GM23338 (cell line): ENCODE measurements around the gene PALLD. TPM values are rescaled to one million over a fixed set of nuclear protein-coding genes. Genes with fewer than 3 reads are reported as not detected.

Experiments
- ATAC-seq: fragments of 200-7000 bp; cut with Tn5 transposase; 3 replicates; pipeline ENCODE4 v1.9.1; 2020
- DNase-seq: peaks from one replicate; pipeline ENCODE4 v3.0.0-alpha.2; 2015; ENCODE audit warnings: low spot score
- H2AFZ ChIP-seq: fragments of 200-600 bp; sonication (generic); 2 replicates; pipeline ENCODE4 v1.8.0; 2016; ENCODE audit warnings: antibody characterized with exemption, mild to moderate bottlenecking, moderate library complexity
- H3F3A ChIP-seq: fragments of 200-600 bp; sonication (generic); replicated peaks from 2 replicates; pipeline ENCODE4 v1.8.0; 2017; ENCODE audit warnings: antibody characterized with exemption, mixed run types, low read depth
- H3K27ac ChIP-seq: fragments of 200-600 bp; sonication (generic); 2 replicates; pipeline ENCODE4 v1.6.1; 2016; ENCODE audit warnings: low read depth
- H3K27me3 ChIP-seq: fragments of 200-600 bp; sonication (generic); 2 replicates; pipeline ENCODE4 v1.8.0; 2016; ENCODE audit warnings: mild to moderate bottlenecking, mixed run types, moderate library complexity; ENCODE audit not compliant: insufficient read depth
- H3K36me3 ChIP-seq: fragments of 200-600 bp; sonication (generic); 2 replicates; pipeline ENCODE4 v1.8.0; 2016; ENCODE audit warnings: mild to moderate bottlenecking; ENCODE audit not compliant: insufficient read depth
- H3K4me1 ChIP-seq: fragments of 200-600 bp; sonication (generic); 2 replicates; pipeline ENCODE4 v1.8.0; 2016; ENCODE audit warnings: mild to moderate bottlenecking, moderate library complexity; ENCODE audit not compliant: insufficient read depth
- H3K4me2 ChIP-seq: fragments of 200-600 bp; sonication (generic); 2 replicates; pipeline ENCODE4 v1.7.1; 2017; ENCODE audit warnings: mixed run types
- H3K4me3 ChIP-seq: fragments of 200-600 bp; sonication (generic); 2 replicates; pipeline ENCODE4 v1.6.1; 2016; ENCODE audit warnings: mixed run types
- H3K79me2 ChIP-seq: fragments of 200-600 bp; sonication (generic); replicated peaks from 2 replicates; pipeline ENCODE4 v1.8.0; 2017; ENCODE audit warnings: mild to moderate bottlenecking; ENCODE audit not compliant: insufficient read depth
- H3K9me2 ChIP-seq: fragments of 200-600 bp; sonication (generic); 2 replicates; pipeline ENCODE4 v1.8.0; 2017; ENCODE audit not compliant: insufficient read depth
- H4K20me1 ChIP-seq: fragments of 200-600 bp; sonication (generic); replicated peaks from 2 replicates; pipeline ENCODE4 v1.8.0; 2017; ENCODE audit warnings: mild to moderate bottlenecking; ENCODE audit not compliant: insufficient read depth
- H3K27ac Mint-ChIP-seq: 2 replicates; pipeline ENCODE4 v1.8.0; 2020; ENCODE audit warnings: inconsistent platforms, mild to moderate bottlenecking, moderate library complexity, mixed read lengths
- H3K27me3 Mint-ChIP-seq: 3 replicates; pipeline ENCODE4 v1.8.0; 2022; ENCODE audit warnings: low read depth, mild to moderate bottlenecking, moderate library complexity, mixed read lengths, inconsistent platforms; ENCODE audit not compliant: insufficient read depth, poor library complexity
- H3K36me3 Mint-ChIP-seq: 3 replicates; pipeline ENCODE4 v1.8.0; 2021; ENCODE audit warnings: low read depth, mild to moderate bottlenecking, inconsistent platforms, moderate library complexity, mixed read lengths
- H3K4me1 Mint-ChIP-seq: 3 replicates; pipeline ENCODE4 v1.8.0; 2020; ENCODE audit warnings: mild to moderate bottlenecking, inconsistent platforms, mixed read lengths
- H3K4me3 Mint-ChIP-seq: 3 replicates; pipeline ENCODE4 v1.8.0; 2021; ENCODE audit warnings: moderate library complexity, mild to moderate bottlenecking, inconsistent platforms, mixed read lengths
- H3K9me3 Mint-ChIP-seq: 3 replicates; pipeline ENCODE4 v1.8.0; 2020; ENCODE audit warnings: moderate library complexity, mild to moderate bottlenecking, inconsistent platforms, mixed read lengths
- CREB1 ChIP-seq: fragments of 250-450 bp; sonication (Bioruptor Pico); IDR thresholded peaks from 2 replicates; pipeline ENCODE4 v1.5.0; 2020; ENCODE audit warnings: low read depth, mild to moderate bottlenecking, moderate library complexity
- CTCF ChIP-seq, 2 experiments: fragments of 200-600 bp in 1 of 2; sonication (generic) in 1 of 2; conservative IDR thresholded peaks; 2 replicates each; pipeline versions ENCODE4 v1.5.1 to v1.6.1; 2016 to 2017; ENCODE audit warnings: antibody characterized with exemption in 2 of 2, low read depth in 2 of 2, mild to moderate bottlenecking in 2 of 2, moderate library complexity in 1 of 2
- EZH2 ChIP-seq: fragments of 200-600 bp; sonication (generic); IDR thresholded peaks from one replicate; pipeline ENCODE4 v1.8.0; 2017; ENCODE audit warnings: antibody characterized with exemption, mild to moderate bottlenecking, low read depth; ENCODE audit not compliant: unreplicated experiment
- EZH2phosphoT487 ChIP-seq: fragments of 200-600 bp; sonication (generic); IDR thresholded peaks from one replicate; pipeline ENCODE4 v1.8.1; 2018; ENCODE audit warnings: antibody characterized with exemption; ENCODE audit not compliant: unreplicated experiment
- JUNB ChIP-seq: IDR thresholded peaks from one replicate; pipeline ENCODE4 v1.6.1; 2016; ENCODE audit warnings: antibody characterized with exemption; ENCODE audit not compliant: unreplicated experiment
- NANOG ChIP-seq: IDR thresholded peaks from 2 replicates; pipeline ENCODE4 v1.6.1; 2016; ENCODE audit warnings: antibody characterized with exemption, borderline replicate concordance
- POLR2AphosphoS5 ChIP-seq: IDR thresholded peaks from 2 replicates; pipeline ENCODE4 v1.6.1; 2016; ENCODE audit warnings: antibody characterized with exemption, low read depth
- REST ChIP-seq: IDR thresholded peaks from one replicate; pipeline ENCODE4 v1.6.1; 2018; ENCODE audit warnings: antibody characterized with exemption; ENCODE audit not compliant: unreplicated experiment
- STAT1 ChIP-seq: IDR thresholded peaks from one replicate; pipeline ENCODE4 v1.6.1; 2016; ENCODE audit warnings: antibody characterized with exemption; ENCODE audit not compliant: unreplicated experiment
- ZNF114 ChIP-seq: fragments of 250-450 bp; sonication (Bioruptor Pico); IDR thresholded peaks from 2 replicates; pipeline ENCODE4 v1.5.0; 2020; ENCODE audit warnings: mild to moderate bottlenecking, moderate library complexity
- ZNF331 ChIP-seq: fragments of 250-450 bp; sonication (Bioruptor Pico); IDR thresholded peaks from 2 replicates; pipeline ENCODE4 v1.5.0; 2020; ENCODE audit warnings: low read depth, mild to moderate bottlenecking, moderate library complexity
- ZNF462 ChIP-seq: fragments of 250-450 bp; sonication (Bioruptor Pico); IDR thresholded peaks from 2 replicates; pipeline ENCODE4 v1.5.0; 2020; ENCODE audit warnings: mild to moderate bottlenecking, moderate library complexity
- polyA plus RNA-seq: library from polyadenylated mRNA; unstranded; fragments of >200 nt; fragmentation: Nextera tagmentation; extraction: Ambion mirVana; gene quantifications from 2 replicates; pipeline ENCODE4 v1.2.1, GENCODE V29; 2016
- total RNA-seq: library from RNA; depleted of rRNA; stranded (reverse); fragments of >200 nt; shearing (Covaris generic); gene quantifications from 2 replicates; pipeline ENCODE4 v1.2.3, GENCODE V29; 2014

Gene PALLD
- total and polyA plus RNA-seq, 2 experiments from 2014 or later: 13.1 to 30.2 TPM

- Mint-ChIP-seq H3K9me3 (no peaks in the 10 kb centered on the region), H3K27me3 (peaks cover 4% of the 10 kb centered on the region)
These were observed 15.8 kb upstream of the PALLD start for GRCh38 chr4:168480931-168481611.

More at GRCh38 chr4:168480931-168481611, 15.8 kb upstream of the PALLD start:
- Mint-ChIP-seq H3K36me3 (no peaks in the 10 kb centered on the region), H3K4me3 (peak overlapping the region; percentile 90), H3K4me1 (peaks cover 23% of the 10 kb centered on the region; the same call in 2 of the 3 replicates), H3K27ac (no peak overlapping the region)
- no peak for ATAC-seq
- H3K79me2 ChIP-seq: no peaks in the 10 kb centered on the region
- H3K27ac ChIP-seq: no peak overlapping the region
- H2AFZ ChIP-seq: peak overlapping the region; percentile 95
- H3K4me3 ChIP-seq: peak overlapping the region; percentile 75
- H3K9me2 ChIP-seq: no peaks in the 10 kb centered on the region
- H3K4me1 ChIP-seq: peaks cover 2% of the 10 kb centered on the region; the same call in 1 of the 2 replicates
- peak overlapping the region; percentile 75 for H3K4me2 ChIP-seq
- no peaks in the 10 kb centered on the region for H3F3A ChIP-seq
- H3K36me3 ChIP-seq: no peaks in the 10 kb centered on the region
- H3K27me3 ChIP-seq: peaks cover 18% of the 10 kb centered on the region
- no peaks in the 10 kb centered on the region for H4K20me1 ChIP-seq
- TF ChIP-seq POLR2AphosphoS5: no peak
- TF ChIP-seq EZH2phosphoT487: no peak
- TF ChIP-seq CREB1: no peak
- TF ChIP-seq ZNF114: no peak
- TF ChIP-seq EZH2: no peak
- no peak for TF ChIP-seq CTCF (conservative IDR thresholded peaks at IDR 0.05; ENCODE audit: low read depth in 2 of 2)
- no peak for TF ChIP-seq REST
- no peak for TF ChIP-seq STAT1
- no peak for TF ChIP-seq ZNF462 (CRISPR knock-in tag)
- no peak for TF ChIP-seq NANOG
- no peak for TF ChIP-seq JUNB
- TF ChIP-seq ZNF331 (CRISPR knock-in tag): no peak
- DNase-seq: no peak
